Progenitor cell of endocrine pancreas (in vitro differentiated cells): Measurements from ENCODE around the gene CNOT2. TPM values are rescaled to one million over a fixed set of nuclear protein-coding genes. Genes with fewer than 3 reads are reported as not detected.

ENCODE experiments used
- DNase-seq: peaks from one replicate; pipeline ENCODE4 v3.0.0; 2021; ENCODE audit warnings: low spot score; ENCODE audit not compliant: unreplicated experiment
- H3K27ac Mint-ChIP-seq: 2 replicates; pipeline ENCODE4 v1.8.0; 2021; ENCODE audit warnings: mild to moderate bottlenecking, moderate library complexity, mixed read lengths
- H3K27me3 Mint-ChIP-seq: 2 replicates; pipeline ENCODE4 v1.8.0; 2021; ENCODE audit warnings: mixed read lengths
- H3K36me3 Mint-ChIP-seq: 2 replicates; pipeline ENCODE4 v1.8.0; 2022; ENCODE audit warnings: mixed read lengths; ENCODE audit not compliant: insufficient read depth
- H3K4me1 Mint-ChIP-seq: 2 replicates; pipeline ENCODE4 v1.8.0; 2021; ENCODE audit warnings: low read depth, mixed read lengths
- H3K4me3 Mint-ChIP-seq: 2 replicates; pipeline ENCODE4 v1.8.0; 2021; ENCODE audit warnings: low read depth, mild to moderate bottlenecking, moderate library complexity, mixed read lengths
- H3K9me3 Mint-ChIP-seq: 2 replicates; pipeline ENCODE4 v1.8.0; 2021; ENCODE audit warnings: low read depth, mixed read lengths
- CTCF ChIP-seq: fragments of 200-600 bp; sonication (generic); IDR thresholded peaks from one replicate; pipeline ENCODE4 v1.5.0; 2021; ENCODE audit warnings: antibody characterized with exemption, mild to moderate bottlenecking; ENCODE audit not compliant: unreplicated experiment
- total RNA-seq: library from RNA; stranded (reverse); gene quantifications from 2 replicates; pipeline ENCODE4 v1.2.1, GENCODE V29; 2021

Gene CNOT2
- total RNA-seq, 1 donor from 2014 or later, result 128 TPM

- no peak for TF ChIP-seq CTCF
- Mint-ChIP-seq H3K4me1 (peaks cover 35% of the 10 kb centered on the region), H3K9me3 (no peaks in the 10 kb centered on the region), H3K27me3 (no peaks in the 10 kb centered on the region), H3K4me3 (no peak overlapping the region), H3K27ac (peak overlapping the region; percentile 8), H3K36me3 (peaks cover 2% of the 10 kb centered on the region)
- no peak for DNase-seq
These were observed 8.0 kb downstream of the CNOT2 start for GRCh38 chr12:70251226-70251625.

- H3K27me3 Mint-ChIP-seq, result no peaks in the 10 kb centered on the region
- no peak for TF ChIP-seq CTCF
- H3K4me1 Mint-ChIP-seq, result peaks cover 32% of the 10 kb centered on the region
- H3K27ac Mint-ChIP-seq, result no peak overlapping the region
- H3K4me3 Mint-ChIP-seq, result no peak overlapping the region
- no peak for DNase-seq
- H3K36me3 Mint-ChIP-seq, result peaks cover 2% of the 10 kb centered on the region
- H3K9me3 Mint-ChIP-seq, result no peaks in the 10 kb centered on the region
These were observed 8.4 kb downstream of the CNOT2 start for GRCh38 chr12:70251661-70252060.

- Mint-ChIP-seq H3K4me3 (no peak overlapping the region), H3K9me3 (no peaks in the 10 kb centered on the region), H3K4me1 (peaks cover 28% of the 10 kb centered on the region), H3K27ac (peak overlapping the region; percentile 45), H3K27me3 (no peaks in the 10 kb centered on the region), H3K36me3 (no peaks in the 10 kb centered on the region)
- no peak for DNase-seq
- no peak for TF ChIP-seq CTCF
These were observed 9.6 kb downstream of the CNOT2 start for GRCh38 chr12:70252832-70253231.

GRCh38 chr12:70254225-70254624 is 11.0 kb downstream of the CNOT2 start:
- no peaks in the 10 kb centered on the region for H3K36me3 Mint-ChIP-seq
- no peaks in the 10 kb centered on the region for H3K27me3 Mint-ChIP-seq
- no peak for TF ChIP-seq CTCF
- DNase-seq, result no peak
- peaks cover 24% of the 10 kb centered on the region for H3K4me1 Mint-ChIP-seq
- H3K4me3 Mint-ChIP-seq, result no peak overlapping the region
- H3K27ac Mint-ChIP-seq, result peak overlapping the region; percentile 70
- no peaks in the 10 kb centered on the region for H3K9me3 Mint-ChIP-seq

- peaks cover 2% of the 10 kb centered on the region for H3K36me3 Mint-ChIP-seq
- no peak for DNase-seq
These were observed 11.6 kb downstream of the CNOT2 start for GRCh38 chr12:70254846-70255245.

More at GRCh38 chr12:70254846-70255245, 11.6 kb downstream of the CNOT2 start:
- Mint-ChIP-seq H3K4me1 (peaks cover 25% of the 10 kb centered on the region), H3K4me3 (no peak overlapping the region), H3K9me3 (no peaks in the 10 kb centered on the region), H3K27ac (peak overlapping the region; percentile 21), H3K27me3 (no peaks in the 10 kb centered on the region)
- no peak for TF ChIP-seq CTCF
